Suppressor macrophage treated with lipopolysaccharide for 4 hours (primary cell): ENCODE measurements around the gene EEF2K.
"Not testable (repeated sequence)": the region's sequence is repeated elsewhere in the genome, so short reads cannot be mapped to it uniquely, and the experiment has no call there.

Experiments used
- DNase-seq: peaks from one replicate; pipeline ENCODE4 v3.0.0-alpha.2; 2020

Gene EEF2K

GRCh38 chr16:22213801-22214200 lies 7.7 kb downstream of the EEF2K start:
- DNase-seq = no peak

DNA sequence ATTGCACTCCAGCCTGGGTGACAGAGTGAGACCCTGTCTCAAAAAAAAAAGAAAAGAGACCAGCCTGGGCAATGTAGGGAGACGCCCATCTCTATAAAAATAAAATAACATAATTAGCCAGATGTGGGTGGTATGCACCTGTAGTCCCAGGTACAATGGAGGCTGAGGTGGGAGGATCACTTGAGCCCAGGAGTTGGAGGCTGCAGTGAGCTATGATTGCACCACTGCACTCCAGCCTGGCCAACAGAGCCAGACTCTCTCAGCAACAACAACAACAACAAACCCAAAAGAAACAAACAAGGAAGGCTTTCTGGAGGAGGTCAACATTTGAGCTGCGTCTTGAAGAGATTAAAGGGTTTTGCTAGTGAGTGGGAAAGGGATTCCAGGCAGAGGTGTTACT lies 8.3 kb downstream of the EEF2K start:
- DNase-seq = no peak

- no peak for DNase-seq
Measured at GRCh38 chr16:22214889-22215288, 8.8 kb downstream of the EEF2K start.

DNA sequence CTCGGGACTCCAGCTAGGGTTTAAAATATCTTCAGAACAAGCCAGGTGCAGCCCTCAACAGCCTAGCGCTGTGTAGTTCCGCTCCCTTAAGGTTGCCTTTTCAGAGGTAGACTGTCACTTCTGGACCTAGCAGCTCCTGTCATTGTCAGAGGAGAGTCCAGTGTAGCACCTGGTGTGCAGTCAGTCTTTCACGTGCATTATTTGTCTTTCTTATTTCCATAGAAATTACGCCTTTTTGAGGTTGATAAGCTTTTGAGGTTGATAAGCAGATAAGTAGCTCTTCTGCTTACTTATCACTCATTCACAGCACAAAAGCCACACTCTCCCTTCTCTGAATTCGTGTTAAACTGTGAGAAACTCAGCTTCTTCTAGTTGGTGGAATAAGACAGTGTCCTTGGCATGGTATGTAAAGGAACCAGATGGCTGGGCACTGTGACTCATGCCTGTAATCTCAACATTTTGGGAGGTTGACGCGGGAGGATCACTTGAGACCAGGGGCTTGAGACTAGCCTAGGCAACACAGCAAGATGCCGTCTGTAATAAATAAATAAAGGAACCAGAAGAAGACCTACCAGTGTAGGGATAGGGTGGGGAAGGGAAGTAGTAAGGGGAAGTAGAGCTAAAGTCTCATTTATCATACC lies 10.2 kb downstream of the EEF2K start:
- peak; percentile 47 for DNase-seq

DNA sequence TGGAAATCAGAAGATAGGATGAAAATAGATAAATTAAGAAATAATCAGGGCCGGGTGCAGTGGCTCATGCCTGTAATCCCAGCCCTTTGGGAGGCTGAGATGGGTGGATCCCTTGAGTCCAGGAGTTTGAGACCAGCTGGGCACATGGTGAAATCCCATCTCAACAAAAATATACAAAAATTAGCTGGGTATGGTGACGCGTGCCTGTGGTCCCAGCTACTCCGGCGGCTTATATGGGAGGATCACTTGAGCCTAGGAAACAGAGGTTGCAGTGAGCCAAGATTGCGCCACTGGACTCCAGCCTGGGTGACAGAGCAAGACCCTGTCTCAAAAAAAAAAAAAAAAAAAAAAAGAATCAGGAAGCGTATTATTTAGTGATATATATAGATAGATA lies 10.8 kb downstream of the EEF2K start:
- DNase-seq = not testable (repeated sequence)

DNA sequence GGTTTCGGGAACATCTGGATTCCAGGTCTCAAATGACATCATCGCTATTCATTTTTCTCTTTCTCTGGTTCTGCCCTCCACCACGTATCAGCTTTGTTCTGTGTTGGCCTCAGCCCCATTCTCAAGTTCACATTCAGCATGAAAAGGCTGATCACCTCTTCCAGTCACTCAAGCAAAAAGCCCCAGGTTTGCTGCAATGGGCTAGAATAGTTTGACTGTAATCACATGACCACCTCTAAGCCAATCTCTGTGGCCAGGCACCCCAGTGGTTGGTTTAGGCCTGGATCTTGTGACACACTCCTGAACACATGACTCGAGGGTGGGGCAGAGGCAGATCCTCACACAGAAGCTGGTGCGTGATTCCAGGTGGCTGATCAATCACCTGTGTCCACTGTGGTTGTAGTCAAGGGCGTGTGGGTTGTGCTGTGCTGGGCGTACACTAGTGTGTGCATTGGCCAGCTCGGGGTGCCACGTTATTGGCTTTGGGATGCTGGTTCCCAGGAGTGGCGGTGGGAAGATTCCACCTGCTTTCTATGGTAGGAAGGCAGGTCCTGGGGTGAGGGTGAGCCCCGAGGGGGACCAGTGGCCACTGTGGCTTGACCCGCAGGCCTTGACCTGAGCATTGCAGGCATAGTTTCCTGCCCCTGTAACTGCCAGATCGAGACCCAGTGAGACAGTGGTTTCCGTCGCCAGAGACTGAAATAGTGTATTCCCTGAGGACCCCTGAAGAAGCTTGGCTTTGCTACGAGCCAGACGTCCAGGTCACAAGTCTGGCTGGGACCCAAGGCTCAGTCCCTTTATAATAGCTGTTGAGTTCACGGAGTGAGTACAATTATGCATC lies 12.0 kb downstream of the EEF2K start:
- no peak for DNase-seq

GRCh38 chr16:22219389-22220068 lies 13.5 kb downstream of the EEF2K start:
- DNase-seq = no peak

DNA sequence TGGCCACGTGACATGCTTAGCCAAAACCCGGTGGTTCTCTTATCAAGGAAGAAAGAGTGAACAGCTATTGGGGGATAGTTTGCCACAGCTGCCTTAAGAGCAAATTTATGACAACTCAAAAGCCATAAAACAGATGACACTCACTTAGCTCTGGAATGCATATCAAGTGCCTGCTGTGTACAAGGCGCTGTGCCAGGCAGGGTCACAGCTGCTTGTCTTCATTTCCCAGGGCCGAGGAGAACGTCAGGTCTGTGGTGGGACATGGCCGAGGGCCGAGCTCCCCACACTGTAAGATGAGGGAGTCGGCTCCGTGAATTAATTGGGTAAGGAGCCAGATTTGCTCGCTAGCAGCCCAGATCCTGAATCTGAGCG lies 14.0 kb downstream of the EEF2K start:
- no peak for DNase-seq

DNA sequence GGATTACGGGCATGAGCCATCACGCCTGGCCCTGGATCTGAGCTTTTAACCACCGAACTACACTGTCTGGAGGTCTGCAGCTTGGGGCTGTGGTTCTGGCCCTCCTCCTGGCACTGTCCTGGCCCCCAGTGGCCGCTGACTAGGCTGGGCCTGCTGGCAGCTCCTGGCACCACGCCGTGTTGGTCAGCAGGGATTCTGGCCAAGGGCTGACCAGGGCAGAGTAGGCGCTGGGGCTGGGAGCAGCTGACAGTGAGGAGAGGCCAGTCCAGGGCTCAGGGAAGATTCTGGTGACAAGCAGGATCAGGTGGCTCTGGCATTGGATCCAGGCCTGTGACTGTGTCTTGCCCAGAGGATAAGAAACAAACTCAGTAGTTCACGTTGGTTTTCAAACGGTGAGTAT lies 14.6 kb downstream of the EEF2K start:
- no peak for DNase-seq

- no peak for DNase-seq
Measured at GRCh38 chr16:22222006-22222405, 15.9 kb downstream of the EEF2K start.

DNA sequence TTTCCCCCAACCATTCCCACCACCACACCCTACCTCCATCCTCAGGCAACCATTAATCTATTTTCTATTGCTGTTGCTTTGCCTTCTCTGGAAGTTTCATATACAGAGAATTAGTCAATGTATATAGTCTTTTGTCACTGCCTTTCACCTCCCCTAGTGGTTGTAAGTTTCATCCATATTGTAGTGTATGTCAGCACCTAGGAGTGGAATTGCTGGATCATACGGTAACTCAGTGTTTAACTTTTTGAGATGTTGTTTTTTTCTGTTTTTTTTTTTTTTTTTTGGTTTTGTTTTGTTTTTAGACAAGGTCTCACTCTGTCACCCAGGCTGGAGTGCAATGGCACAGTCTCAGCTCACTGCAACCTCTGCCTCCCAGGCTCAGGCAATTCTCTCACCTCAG lies 16.9 kb downstream of the EEF2K start:
- DNase-seq = no peak

GRCh38 chr16:22225060-22225459 lies 19.0 kb downstream of the EEF2K start:
- no peak for DNase-seq

DNA sequence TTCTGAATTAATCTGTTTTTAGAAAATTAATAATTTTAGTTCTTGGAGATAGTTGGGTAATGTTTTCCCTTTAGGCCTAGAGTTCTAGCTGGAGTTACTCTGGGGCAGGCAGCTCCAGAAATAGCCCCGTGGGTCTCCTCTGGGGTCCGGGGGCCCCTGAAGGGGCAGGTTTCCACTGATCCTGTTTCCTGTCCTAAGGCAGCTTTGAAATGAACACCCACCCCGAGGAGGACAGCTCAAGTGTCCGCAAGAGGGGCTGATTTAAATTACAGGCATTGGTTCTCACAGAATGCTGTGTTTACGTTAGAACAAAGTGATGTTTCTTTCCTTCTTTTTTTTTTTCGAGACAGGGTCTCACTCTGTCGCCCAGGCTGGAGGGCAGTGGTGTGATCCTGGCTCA lies 23.8 kb downstream of the EEF2K start:
- DNase-seq = no peak

DNA sequence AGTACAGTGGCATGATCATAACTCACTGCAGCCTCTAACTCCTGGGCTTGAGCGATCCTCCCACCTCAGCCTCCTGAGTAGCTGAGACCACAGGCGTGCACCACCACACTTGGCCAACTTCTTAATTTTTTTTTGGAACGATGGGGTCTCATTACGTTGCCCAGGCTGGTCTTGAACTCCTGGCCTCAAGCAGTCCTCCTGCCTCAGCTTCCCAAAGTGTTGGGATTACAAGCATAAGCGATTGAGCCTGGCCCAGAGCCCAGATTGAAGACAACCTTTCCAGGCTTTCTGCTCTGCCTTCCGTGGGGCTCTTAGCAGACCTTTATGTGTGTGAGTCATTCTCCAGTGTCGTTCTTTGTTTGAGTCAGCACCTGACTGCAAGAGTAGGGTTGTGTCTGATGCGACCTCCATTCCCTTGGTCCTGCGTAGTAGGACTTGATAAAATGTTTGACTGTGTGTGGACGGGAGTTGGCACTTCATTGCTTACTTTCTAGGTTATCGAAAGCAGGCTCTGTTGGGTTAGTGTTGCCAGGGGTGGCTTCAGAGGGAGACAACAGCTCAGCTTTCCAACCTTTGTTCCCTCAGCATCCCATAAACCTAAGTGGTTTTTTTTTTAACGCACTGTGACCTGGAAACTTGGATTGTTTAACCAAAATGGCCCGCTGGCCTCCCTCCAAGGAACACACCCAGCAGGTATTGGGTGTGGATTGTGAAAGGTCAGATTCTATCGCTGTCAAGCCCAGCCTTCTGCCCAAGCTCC lies 26.4 kb downstream of the EEF2K start:
- no peak for DNase-seq

- no peak for DNase-seq
Measured at GRCh38 chr16:22233037-22233372, 26.9 kb downstream of the EEF2K start.

DNA sequence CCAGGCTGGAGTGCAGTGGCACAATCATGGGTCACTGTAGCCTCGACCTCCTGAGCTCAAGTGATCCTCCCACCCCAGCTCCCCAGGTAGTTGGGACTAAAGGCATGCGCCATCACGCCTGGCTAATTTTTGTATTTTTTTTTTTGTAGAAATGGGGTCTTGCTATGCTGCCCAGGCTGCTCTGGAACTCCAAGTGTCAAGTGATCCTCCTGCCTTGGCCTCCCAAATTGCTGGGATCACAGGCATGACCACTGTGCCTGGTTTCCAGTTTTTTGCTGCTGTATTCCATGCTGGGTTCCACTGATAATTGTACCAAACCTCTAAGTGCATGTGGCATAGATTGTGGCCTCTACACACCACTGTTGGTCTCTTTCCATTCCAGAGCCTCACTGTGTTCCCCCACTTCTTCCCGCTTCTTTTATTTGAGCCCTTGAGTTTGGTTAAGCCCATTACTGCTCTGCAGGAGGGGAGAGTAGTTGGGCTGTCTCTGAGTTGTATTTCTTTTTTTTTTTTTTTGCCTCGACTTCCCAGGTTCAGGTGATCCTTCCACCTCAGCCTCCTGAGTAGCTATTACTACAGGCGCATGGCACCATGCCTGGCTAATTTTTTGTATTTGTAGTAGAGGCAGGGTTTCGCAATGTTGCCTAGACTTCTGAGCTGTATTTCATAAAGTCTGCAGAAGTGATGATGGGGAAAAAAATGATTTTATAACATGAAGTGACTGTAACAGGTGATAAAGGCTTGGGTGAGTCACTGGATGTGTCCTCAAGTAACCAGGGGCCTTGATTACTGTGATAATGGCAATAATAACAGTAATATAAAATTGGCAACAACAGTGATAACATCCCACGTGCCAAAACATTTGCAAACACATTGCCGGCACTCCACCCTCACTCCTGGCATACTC lies 30.0 kb downstream of the EEF2K start:
- no peak for DNase-seq

- DNase-seq = no peak
Measured at GRCh38 chr16:22239131-22239805, 33.2 kb downstream of the EEF2K start.

DNA sequence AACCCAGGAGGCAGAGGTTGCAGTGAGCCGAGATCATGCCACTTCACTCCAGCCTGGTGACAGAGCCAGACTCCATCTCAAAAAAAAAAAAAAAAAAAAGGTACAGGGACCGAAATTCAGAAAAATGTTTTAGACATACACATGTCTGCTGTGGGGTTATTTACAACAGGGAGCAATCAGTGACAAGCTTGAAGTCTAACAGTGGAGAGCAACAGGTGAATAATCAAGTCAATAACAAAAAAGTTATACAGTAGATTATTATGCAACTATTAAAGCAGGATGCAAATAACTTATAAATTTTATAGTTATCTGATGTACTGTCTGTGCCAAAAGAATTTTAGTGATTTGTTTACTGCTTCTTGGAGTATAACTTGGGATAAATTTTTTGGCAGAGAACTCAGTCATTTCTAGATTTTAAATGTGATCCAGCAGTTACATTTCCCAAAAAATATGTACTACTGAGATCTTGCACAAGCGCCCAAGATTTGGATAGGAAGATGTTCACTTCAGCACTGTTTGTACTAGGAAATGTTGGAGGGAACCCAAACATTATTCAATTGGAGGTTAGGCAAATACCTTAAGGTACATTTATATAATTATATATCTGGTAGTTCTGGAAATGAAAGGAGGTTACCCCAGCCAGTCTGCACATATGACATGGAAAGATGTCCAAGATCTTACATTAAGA lies 34.1 kb downstream of the EEF2K start:
- DNase-seq = no peak

DNA sequence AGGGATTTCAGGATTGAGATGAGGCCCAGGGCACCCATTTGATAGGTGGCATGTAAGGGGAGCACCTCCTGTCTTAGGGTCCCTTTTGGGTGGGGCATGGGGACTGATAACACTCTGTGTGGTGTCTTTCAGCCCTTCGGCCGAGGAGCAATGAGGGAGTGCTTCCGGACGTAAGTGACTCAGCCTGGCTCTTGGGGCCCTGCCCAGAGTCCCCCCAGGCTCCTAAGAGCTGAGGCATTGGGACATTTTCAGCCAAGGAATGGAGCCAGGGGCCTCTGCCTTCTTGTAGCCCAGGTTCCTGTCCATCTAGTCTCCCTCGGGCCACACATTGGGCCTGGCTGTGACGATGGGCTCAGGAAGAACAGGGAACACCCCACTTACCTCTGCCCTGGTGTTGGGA lies 44.4 kb downstream of the EEF2K start:
- DNase-seq = no peak

DNA sequence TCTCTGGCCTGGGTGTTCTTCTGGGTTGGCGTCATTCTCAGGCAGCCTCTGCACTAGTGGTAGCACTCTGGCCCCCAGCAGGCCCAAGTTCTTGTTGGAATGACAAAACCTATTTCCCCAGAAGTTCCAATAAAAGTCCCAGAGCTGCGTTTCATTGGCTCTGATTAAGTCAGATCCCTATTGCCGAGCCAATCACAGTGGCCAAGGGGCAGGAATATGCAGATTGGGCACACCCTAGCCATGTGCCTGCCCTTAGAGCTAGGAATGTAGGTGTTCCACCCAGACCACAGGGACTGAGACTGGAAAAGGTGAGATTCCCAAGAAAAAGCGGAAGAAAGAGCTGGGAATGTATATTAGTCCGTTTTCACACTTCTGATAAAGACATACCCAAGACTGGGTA lies 46.2 kb downstream of the EEF2K start:
- no peak for DNase-seq

DNA sequence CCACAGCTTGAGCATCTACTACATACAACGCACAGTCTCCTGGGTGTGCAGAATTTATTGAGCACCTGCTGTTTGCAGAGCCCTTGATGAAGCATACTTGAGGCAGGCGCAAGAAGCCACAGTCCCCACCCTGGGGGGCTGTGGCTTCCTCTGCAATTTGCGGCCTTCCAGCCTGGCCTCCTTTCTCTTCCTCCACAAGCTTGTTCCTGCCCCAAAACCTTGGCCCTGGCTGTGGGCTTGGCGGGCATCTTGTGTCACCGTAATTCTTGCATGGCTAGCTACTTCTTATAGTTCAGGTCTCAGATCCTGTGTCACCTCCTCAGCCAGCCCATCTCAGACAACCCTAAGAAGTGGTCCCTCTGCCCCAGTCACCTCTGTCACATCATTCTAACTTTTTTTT lies 47.2 kb downstream of the EEF2K start:
- DNase-seq = no peak
